GM10266 (cell line): ENCODE results near the gene SKI.

ENCODE experiments used
- DNase-seq: peaks from one replicate; pipeline ENCODE4 v3.0.0; 2012; ENCODE audit errors: extremely low spot score
- TF ChIP-seq, protein P1 (sequence below): IDR thresholded peaks from 2 replicates; pipeline ENCODE4 v1.5.1; 2012; ENCODE audit warnings: mild to moderate bottlenecking, low read depth; ENCODE audit not compliant: control insufficient read depth, insufficient read depth; ENCODE audit errors: missing control alignments

Gene SKI

DNA sequence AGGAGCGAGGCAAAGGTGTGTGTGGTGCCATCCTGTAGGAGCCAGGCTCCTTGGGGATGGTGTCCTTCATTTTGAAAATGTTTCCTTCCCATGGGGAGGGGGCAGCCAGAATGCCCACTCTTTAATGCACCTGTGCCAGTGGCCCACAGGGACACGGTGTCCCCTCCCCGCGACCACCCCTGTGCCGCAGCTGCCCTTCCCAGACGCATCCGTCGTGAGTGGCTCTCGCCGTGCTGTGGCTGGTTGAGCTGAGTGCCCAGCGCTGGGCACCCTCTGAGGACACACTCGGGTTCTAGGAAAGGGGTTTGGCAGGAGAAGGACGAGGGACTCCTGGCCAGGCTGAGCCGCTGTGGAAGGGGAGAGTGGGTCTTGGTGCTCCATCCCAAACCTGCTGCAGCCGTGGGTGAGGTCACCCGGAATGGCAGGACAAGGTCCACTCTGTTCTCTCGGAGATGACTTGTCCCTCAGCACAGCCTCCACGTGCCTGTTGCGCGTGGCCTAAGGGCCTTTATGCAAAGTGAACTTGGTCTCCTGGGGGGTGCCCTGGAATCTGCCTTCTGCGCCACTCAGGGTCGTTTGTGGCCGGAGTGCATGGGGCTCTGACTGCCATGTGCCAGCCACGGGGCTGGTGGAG, 74.3 kb downstream of the SKI start:
- TF ChIP-seq, protein P1, sequence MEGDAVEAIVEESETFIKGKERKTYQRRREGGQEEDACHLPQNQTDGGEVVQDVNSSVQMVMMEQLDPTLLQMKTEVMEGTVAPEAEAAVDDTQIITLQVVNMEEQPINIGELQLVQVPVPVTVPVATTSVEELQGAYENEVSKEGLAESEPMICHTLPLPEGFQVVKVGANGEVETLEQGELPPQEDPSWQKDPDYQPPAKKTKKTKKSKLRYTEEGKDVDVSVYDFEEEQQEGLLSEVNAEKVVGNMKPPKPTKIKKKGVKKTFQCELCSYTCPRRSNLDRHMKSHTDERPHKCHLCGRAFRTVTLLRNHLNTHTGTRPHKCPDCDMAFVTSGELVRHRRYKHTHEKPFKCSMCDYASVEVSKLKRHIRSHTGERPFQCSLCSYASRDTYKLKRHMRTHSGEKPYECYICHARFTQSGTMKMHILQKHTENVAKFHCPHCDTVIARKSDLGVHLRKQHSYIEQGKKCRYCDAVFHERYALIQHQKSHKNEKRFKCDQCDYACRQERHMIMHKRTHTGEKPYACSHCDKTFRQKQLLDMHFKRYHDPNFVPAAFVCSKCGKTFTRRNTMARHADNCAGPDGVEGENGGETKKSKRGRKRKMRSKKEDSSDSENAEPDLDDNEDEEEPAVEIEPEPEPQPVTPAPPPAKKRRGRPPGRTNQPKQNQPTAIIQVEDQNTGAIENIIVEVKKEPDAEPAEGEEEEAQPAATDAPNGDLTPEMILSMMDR = no peak
- DNase-seq = no peak

DNA sequence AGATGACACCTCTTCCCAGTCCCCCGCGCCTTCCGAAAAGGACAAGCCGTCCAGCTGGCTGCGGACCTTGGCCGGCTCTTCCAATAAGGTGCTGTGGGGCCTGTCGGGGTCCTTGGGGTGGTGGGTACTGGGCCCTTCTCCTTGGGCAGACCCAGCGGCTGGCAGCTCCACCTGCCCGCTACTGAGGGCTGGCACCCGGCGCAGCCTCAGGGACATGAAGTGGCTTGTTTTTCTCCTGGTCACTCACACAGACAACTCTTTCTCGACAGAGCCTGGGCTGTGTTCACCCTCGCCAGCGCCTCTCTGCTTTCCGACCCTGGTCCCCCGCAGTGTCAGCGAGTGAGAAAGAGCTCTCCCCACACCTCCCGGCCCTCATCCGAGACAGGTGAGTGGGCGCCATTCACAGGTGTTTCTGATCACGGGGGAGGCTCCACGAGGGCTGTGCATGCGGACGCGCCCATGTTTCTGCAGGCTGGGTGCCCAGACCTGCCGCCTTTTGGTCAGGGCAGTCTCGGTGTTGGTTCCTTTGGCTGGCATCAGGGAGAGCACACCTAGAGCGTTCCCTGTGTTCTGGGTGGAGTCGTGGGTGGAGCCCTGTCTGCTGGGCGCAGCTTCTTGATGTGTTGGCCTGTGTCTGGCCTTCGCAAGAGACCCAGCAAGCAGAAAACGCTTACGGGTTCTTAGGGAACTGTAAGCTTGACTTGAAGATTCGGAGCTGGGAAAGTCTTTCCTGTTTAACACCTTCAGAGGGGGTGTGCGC, 75.1 kb downstream of the SKI start:
- TF ChIP-seq, protein P1 = no peak
- no peak for DNase-seq

DNA sequence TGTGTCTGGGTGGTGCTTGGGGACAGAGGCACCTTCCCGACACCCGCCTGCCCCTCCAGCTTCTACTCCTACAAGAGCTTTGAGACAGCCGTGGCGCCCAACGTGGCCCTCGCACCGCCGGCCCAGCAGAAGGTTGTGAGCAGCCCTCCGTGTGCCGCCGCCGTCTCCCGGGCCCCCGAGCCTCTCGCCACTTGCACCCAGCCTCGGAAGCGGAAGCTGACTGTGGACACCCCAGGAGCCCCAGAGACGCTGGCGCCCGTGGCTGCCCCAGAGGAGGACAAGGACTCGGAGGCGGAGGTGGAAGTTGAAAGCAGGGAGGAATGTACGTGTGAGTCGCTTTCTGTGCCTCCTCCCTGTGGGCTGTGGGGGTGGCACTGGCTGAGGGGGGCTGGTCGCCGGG, 75.7 kb downstream of the SKI start:
- DNase-seq = no peak
- TF ChIP-seq, protein P1 = no peak

DNA sequence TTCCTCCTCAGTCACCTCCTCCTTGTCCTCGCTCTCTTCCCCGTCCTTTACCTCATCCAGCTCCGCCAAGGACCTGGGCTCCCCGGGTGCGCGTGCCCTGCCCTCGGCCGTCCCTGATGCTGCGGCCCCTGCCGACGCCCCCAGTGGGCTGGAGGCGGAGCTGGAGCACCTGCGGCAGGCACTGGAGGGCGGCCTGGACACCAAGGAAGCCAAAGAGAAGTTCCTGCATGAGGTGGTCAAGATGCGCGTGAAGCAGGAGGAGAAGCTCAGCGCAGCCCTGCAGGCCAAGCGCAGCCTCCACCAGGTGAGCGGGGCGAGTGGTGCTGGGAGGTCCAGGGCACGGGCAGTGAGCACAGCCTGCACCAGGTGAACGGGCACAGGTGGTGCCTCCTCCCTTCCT, 76.2 kb downstream of the SKI start:
- no peak for DNase-seq
- TF ChIP-seq, protein P1 = no peak

DNA sequence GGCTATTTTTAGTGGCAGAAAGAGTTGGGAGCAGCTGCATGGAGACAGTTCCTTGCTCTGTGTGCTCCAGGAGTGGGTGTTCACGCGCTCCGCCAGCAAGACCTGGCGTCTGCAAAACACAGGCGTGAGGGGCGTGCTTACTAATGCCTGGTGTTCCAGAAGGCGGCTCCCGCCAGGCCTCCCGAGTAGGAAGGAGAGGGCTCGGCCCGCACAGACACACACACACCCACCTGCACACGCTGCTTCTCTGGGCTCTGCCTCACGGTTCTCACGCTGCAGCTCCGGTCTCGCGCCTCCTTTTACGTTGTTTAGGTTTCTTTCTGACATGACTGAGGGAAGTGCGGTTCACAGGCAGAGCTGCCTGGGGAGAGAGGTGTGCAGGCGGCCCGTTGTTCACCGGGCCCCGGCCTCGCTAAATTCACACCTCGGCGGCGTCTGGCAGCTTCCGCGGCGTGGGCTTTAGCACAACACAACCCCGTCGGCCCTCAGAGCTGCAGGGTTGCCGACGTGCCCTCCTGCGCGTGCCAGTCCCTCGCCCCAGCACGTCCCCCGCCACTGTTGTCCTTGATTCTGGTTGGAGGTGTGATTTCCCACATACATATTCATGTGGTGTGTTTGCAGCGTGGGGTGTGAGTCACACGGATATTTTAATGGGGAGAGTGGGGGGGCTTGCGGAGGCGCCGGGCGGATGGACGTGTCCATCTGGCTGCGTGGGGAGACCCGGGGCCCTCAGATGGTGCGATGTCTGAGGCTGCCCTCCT, 77.0 kb downstream of the SKI start:
- DNase-seq = no peak
- TF ChIP-seq, protein P1 = no peak

DNA sequence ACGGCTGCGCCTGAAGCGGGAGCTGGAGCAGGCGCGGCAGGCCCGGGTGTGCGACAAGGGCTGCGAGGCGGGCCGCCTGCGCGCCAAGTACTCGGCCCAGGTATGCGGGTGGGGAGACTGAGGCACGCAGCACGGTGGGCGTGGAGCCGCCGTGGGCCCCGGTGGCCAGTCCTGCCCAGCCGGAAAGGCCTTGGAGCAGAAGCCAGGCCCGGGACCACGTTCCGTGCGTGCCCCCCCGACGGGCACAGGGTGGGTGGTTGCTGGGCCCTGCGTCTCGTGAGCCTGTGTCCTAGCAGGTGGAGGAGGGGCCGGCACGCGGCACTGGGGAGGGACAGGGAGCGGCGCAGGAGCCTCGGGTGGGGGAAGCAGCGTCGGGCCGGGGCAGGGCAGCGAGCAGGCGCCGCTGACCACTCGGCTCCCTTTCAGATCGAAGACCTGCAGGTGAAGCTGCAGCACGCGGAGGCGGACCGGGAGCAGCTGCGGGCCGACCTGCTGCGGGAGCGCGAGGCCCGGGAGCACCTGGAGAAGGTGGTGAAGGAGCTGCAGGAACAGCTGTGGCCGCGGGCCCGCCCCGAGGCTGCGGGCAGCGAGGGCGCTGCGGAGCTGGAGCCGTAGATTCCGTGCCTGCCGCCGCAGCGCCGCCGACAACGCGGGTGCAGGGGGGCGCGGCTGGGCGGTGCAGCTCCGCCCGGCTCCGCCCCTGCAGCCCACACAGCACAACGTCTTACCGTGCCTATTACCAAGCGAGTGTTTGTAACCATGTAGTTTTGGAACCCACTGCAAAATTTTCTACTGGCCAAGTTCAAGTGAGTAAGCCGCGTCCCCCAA, 78.2 kb downstream of the SKI start:
- TF ChIP-seq, protein P1 = no peak
- no peak for DNase-seq
